ENCODE data around the gene TP53I11.

TP53I11 gene

GRCh38 chr11:44955015-44955738 lies 4.5 kb upstream of the TP53I11 start:
- DNase-seq, result peak in 1 of 2 donors; percentile 55

- DNase-seq, result no peak
These were observed 3.6 kb upstream of the TP53I11 start for GRCh38 chr11:44954051-44954906.

- no peak for DNase-seq
These were observed 2.0 kb upstream of the TP53I11 start for GRCh38 chr11:44952500-44953260.

- no peak for DNase-seq
These were observed 1.4 kb upstream of the TP53I11 start for GRCh38 chr11:44952082-44952481.

GRCh38 chr11:44950031-44950624 lies 555 bp downstream of the TP53I11 start:
- DNase-seq, result peak; percentile 18 to 21

- peak; percentile 27 to 37 for DNase-seq
These were observed 1.3 kb downstream of the TP53I11 start for GRCh38 chr11:44949160-44950030.

GRCh38 chr11:44948155-44948554 lies 2.5 kb downstream of the TP53I11 start:
- no peak for DNase-seq

GRCh38 chr11:44947114-44947513 lies 3.6 kb downstream of the TP53I11 start:
- no peak for DNase-seq

GRCh38 chr11:44946263-44946662 lies 4.4 kb downstream of the TP53I11 start:
- no peak for DNase-seq

GRCh38 chr11:44945666-44946065 lies 5.0 kb downstream of the TP53I11 start:
- DNase-seq, result no peak

- DNase-seq, result no peak
These were observed 5.8 kb downstream of the TP53I11 start for GRCh38 chr11:44944853-44945235.

- DNase-seq, result no peak
These were observed 6.4 kb downstream of the TP53I11 start for GRCh38 chr11:44944181-44944852.

- DNase-seq, result no peak
These were observed 7.0 kb downstream of the TP53I11 start for GRCh38 chr11:44943696-44944095.

GRCh38 chr11:44943118-44943517 lies 7.6 kb downstream of the TP53I11 start:
- peak; percentile 6 to 67 for DNase-seq

- DNase-seq, result no peak
These were observed 8.4 kb downstream of the TP53I11 start for GRCh38 chr11:44942029-44942955.

- no peak for DNase-seq
These were observed 9.2 kb downstream of the TP53I11 start for GRCh38 chr11:44941259-44942021.

GRCh38 chr11:44940835-44941234 lies 9.8 kb downstream of the TP53I11 start:
- DNase-seq, result no peak

- DNase-seq, result no peak
These were observed 10.3 kb downstream of the TP53I11 start for GRCh38 chr11:44940404-44940803.

- DNase-seq, result no peak
These were observed 10.8 kb downstream of the TP53I11 start for GRCh38 chr11:44939673-44940395.

Measured in CD4-positive, alpha-beta T cell treated with Interleukin-1 beta for 1 hour (primary cell).